Body of pancreas (tissue), 4 donors: ENCODE results near the gene ERVH48-1.

Experiments used
- POLR2A ChIP-seq, 3 donors: fragments of 450-650 bp; IDR thresholded peaks; one replicate each; pipeline ENCODE4 v1.6.1; 2016; ENCODE audit warnings: antibody characterized with exemption in 3 of 3, mild to moderate bottlenecking in 2 of 3
- TF ChIP-seq, protein P1 (sequence below), 7 experiments: fragments of 450-650 bp in 4 of 7; fragments of 200-600 bp in 3 of 7; sonication (generic) in 3 of 7; IDR thresholded peaks; one replicate each; pipeline ENCODE4 v1.5.1; 2016 to 2019; ENCODE audit warnings: antibody characterized with exemption in 7 of 7

DNA sequence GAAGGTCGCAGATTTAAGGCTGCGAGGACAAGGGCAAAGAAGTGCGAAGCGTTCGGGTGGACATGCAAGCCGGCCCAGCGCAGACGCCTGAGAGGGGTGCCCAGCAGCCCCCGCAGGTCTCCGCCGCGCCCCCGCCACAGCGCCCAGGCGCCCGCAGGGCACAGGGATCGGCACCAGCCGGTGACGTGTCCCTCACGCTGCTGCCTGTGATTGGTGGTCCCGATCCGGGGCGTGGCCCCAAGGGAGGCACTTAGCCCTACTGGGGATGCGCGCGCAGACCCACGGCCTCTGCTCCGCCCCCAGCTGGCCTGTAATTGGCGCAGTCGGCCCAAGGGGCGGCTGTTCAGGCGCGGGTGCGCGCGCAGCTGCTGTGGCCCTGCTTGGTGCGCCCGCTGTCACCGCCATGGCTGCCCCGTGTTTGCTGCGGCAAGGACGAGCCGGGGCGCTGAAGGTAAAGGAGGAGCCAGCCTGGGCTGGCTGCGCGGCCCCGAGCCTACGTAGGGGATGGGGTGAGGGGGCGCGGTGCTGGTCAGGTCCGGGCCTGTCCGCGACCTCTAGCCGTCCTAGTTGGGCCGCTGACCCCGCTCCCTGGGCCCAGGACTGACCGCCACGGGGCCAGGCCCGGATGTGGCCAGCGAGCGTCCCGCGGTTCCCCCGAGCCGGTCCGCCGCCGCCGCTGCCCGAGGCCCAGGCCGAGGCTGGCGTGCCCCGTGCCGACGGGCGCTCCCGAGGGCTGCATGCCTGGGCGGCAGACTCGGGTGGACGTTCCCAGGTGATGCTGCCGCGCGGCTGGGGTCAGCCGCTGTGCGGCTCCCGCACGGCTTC, 32.3 kb downstream of the ERVH48-1 start, which contains the start of gene NDUFV3:
- TF ChIP-seq, protein P1, sequence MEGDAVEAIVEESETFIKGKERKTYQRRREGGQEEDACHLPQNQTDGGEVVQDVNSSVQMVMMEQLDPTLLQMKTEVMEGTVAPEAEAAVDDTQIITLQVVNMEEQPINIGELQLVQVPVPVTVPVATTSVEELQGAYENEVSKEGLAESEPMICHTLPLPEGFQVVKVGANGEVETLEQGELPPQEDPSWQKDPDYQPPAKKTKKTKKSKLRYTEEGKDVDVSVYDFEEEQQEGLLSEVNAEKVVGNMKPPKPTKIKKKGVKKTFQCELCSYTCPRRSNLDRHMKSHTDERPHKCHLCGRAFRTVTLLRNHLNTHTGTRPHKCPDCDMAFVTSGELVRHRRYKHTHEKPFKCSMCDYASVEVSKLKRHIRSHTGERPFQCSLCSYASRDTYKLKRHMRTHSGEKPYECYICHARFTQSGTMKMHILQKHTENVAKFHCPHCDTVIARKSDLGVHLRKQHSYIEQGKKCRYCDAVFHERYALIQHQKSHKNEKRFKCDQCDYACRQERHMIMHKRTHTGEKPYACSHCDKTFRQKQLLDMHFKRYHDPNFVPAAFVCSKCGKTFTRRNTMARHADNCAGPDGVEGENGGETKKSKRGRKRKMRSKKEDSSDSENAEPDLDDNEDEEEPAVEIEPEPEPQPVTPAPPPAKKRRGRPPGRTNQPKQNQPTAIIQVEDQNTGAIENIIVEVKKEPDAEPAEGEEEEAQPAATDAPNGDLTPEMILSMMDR (IDR thresholded peaks at IDR 0.05), result peak in 2 of 7 experiments; percentile 20 to 23
- peak; percentile 93 to 96 (median 96) for TF ChIP-seq POLR2A (IDR thresholded peaks at IDR 0.05)
